Esophagus mucosa (tissue), 1 donor: ENCODE data around the gene PRR5. TPM values are rescaled to one million over a fixed set of nuclear protein-coding genes. Genes with fewer than 3 reads are reported as not detected.

Experiments
- total RNA-seq: library from RNA; stranded (reverse); gene quantifications from one replicate; pipeline ENCODE4 v1.2.4, GENCODE V29; 2023
- donor health status: DM: yes; HTN: yes; CAD: no.

The PRR5 gene
- total RNA-seq, 1 donor from 2014 or later = 11.1 TPM

Other genes with a start within 250 kb of the PRR5 start
- gene RTL6, start 204.0 kb upstream of the PRR5 start, total RNA-seq = 6.3 TPM
- gene ARHGAP8, start 50.4 kb downstream of the PRR5 start, total RNA-seq = 8.9 TPM